ENCODE data around the gene PARD3. TPM values are rescaled to one million over a fixed set of nuclear protein-coding genes. Genes with fewer than 3 reads are reported as not detected.

Gene PARD3
- total RNA-seq, 1 donor from 2014 or later: 58.7 TPM

DNA sequence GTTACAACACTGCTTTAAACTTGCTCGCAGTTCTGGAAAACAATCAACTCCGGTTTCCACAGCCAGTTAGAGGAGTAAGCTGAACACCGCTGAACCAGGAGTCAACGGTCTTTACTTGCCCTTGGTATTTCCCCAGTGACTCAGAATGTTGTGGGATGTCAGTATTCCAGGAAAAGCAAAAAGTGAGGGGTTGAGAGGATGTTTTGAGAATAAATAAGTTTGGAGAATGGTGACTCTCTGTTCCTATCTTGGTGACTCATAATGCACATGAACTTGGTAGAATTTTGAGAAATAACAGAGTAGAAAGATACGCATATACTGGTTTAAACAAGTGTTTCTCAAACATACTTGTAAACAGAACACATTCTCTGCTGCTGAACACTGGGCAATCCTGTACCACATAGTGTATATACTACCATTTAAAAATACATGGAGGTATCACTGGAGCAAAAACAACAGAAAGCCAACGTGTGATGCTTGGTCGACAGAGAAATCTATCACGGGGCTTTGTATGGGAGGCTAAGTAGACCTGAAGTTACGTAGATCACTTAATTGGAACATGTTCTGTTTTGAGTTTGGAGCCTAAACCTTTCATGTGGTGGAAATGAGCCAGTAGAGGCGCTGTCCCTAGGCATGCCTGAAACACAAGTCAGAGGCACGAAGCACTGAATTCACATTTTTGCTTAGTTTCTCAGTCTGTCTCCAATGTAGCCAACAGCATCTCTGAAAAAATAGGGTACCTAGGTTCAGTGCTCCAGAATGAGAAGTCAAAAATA, 534.3 kb downstream of the PARD3 start:
- no peak overlapping the region for H3K4me3 Mint-ChIP-seq
- H3K9me3 Mint-ChIP-seq: no peaks in the 10 kb centered on the region
- TF ChIP-seq, protein P1, sequence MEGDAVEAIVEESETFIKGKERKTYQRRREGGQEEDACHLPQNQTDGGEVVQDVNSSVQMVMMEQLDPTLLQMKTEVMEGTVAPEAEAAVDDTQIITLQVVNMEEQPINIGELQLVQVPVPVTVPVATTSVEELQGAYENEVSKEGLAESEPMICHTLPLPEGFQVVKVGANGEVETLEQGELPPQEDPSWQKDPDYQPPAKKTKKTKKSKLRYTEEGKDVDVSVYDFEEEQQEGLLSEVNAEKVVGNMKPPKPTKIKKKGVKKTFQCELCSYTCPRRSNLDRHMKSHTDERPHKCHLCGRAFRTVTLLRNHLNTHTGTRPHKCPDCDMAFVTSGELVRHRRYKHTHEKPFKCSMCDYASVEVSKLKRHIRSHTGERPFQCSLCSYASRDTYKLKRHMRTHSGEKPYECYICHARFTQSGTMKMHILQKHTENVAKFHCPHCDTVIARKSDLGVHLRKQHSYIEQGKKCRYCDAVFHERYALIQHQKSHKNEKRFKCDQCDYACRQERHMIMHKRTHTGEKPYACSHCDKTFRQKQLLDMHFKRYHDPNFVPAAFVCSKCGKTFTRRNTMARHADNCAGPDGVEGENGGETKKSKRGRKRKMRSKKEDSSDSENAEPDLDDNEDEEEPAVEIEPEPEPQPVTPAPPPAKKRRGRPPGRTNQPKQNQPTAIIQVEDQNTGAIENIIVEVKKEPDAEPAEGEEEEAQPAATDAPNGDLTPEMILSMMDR (IDR thresholded peaks at IDR 0.05): peak; percentile 48
- TF ChIP-seq EZH2 (IDR thresholded peaks at IDR 0.05): no peak
- DNase-seq (ENCODE audit: low spot score): peak; percentile 17
- no peaks in the 10 kb centered on the region for H3K4me1 ChIP-seq
- H3F3A ChIP-seq (ENCODE audit: low read depth): no peaks in the 10 kb centered on the region
- H2AFZ ChIP-seq (replicated peaks): no peak overlapping the region
- no peaks in the 10 kb centered on the region for H3K79me2 ChIP-seq (ENCODE audit: low read depth)
- no peaks in the 10 kb centered on the region for H3K27me3 Mint-ChIP-seq (ENCODE audit: insufficient read depth, low read depth)
- H3K27ac ChIP-seq: no peak overlapping the region
- peaks cover 7% of the 10 kb centered on the region for H3K36me3 Mint-ChIP-seq
- H3K4me2 ChIP-seq: no peak overlapping the region
- H3K27me3 ChIP-seq: no peaks in the 10 kb centered on the region
- H3K4me1 Mint-ChIP-seq: peaks cover 6% of the 10 kb centered on the region
- no peak overlapping the region for H3K9ac ChIP-seq
- peak overlapping the region; percentile 75 for H3K27ac Mint-ChIP-seq
- no peaks in the 10 kb centered on the region for H4K20me1 ChIP-seq (ENCODE audit: low read depth)
- H3K4me3 ChIP-seq: no peak overlapping the region
- H3K36me3 ChIP-seq: no peaks in the 10 kb centered on the region
- H3K9me3 ChIP-seq (ENCODE audit: low read depth): no peaks in the 10 kb centered on the region

DNA sequence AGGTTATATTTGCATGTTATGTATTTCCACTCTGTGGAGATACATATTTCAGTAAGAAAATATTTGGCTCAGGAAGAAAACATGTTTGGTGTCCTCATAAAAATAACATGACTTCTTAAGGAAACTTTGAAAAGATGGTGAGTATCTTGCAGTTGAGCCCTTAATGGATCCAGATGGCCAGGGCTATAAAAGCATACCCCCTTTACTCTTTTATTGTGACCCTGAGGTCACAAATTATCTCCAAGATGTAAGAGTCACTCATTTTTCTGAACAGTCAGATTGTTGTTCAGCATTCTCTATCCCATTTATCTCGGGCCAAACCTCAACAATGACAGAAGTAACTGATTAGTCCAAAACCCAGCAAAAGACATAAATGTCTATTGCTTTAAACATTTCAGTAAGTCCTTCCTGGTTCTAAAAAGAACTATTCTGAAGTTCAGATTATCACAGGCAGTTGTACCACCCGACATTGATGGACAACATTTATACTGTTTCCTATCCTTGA, 539.4 kb downstream of the PARD3 start:
- H4K20me1 ChIP-seq (ENCODE audit: low read depth): no peaks in the 10 kb centered on the region
- no peak for TF ChIP-seq EZH2 (IDR thresholded peaks at IDR 0.05)
- no peak overlapping the region for H3K27ac Mint-ChIP-seq

DNA sequence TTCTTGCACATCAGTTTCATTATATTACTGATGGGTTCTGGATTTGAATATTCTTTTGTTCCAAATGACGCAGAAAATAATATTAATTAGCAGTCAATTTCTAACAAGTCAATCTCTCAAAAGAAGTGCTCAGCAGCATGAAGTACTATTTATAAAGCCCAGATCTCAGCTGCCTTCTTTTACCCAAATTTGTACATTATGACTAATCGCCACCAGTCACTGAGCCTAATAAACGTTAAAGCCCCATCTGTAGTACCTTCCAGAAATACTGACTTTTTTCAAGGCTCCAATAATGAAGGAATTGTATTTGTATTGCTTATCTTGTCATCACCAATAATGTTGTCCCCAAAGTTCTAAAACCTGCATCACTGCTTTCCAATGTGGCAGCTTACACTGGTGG, 540.2 kb downstream of the PARD3 start:
- Histone ChIP-seq H3K4me1 (no peaks in the 10 kb centered on the region), H2AFZ (replicated peaks) (no peak overlapping the region), H3K9me3 (ENCODE audit: low read depth) (no peaks in the 10 kb centered on the region), H4K20me1 (ENCODE audit: low read depth) (no peaks in the 10 kb centered on the region), H3K27me3 (no peaks in the 10 kb centered on the region), H3K27ac (no peak overlapping the region), H3K79me2 (ENCODE audit: low read depth) (no peaks in the 10 kb centered on the region), H3K4me2 (no peak overlapping the region), H3F3A (ENCODE audit: low read depth) (no peaks in the 10 kb centered on the region), H3K36me3 (no peaks in the 10 kb centered on the region), H3K9ac (no peak overlapping the region), H3K4me3 (no peak overlapping the region)
- peaks cover 7% of the 10 kb centered on the region for H3K36me3 Mint-ChIP-seq
- H3K4me1 Mint-ChIP-seq: peaks cover 5% of the 10 kb centered on the region
- no peaks in the 10 kb centered on the region for H3K27me3 Mint-ChIP-seq (ENCODE audit: insufficient read depth, low read depth)
- TF ChIP-seq EZH2phosphoT487 (IDR thresholded peaks at IDR 0.05): no peak
- no peak for DNase-seq (ENCODE audit: low spot score)
- H3K4me3 Mint-ChIP-seq: no peak overlapping the region
- H3K27ac Mint-ChIP-seq: no peak overlapping the region
- H3K9me3 Mint-ChIP-seq: no peaks in the 10 kb centered on the region

More for the DNA sequence above, 539.4 kb downstream of the PARD3 start:
- Histone ChIP-seq H3K79me2 (ENCODE audit: low read depth) (no peaks in the 10 kb centered on the region), H2AFZ (replicated peaks) (no peak overlapping the region), H3K9me3 (ENCODE audit: low read depth) (no peaks in the 10 kb centered on the region), H3K4me1 (no peaks in the 10 kb centered on the region), H3K4me2 (no peak overlapping the region), H3F3A (ENCODE audit: low read depth) (no peaks in the 10 kb centered on the region), H3K36me3 (no peaks in the 10 kb centered on the region), H3K27me3 (no peaks in the 10 kb centered on the region), H3K4me3 (no peak overlapping the region), H3K9ac (no peak overlapping the region), H3K27ac (no peak overlapping the region)
- H3K36me3 Mint-ChIP-seq: peaks cover 7% of the 10 kb centered on the region
- H3K9me3 Mint-ChIP-seq: no peaks in the 10 kb centered on the region
- no peak for DNase-seq (ENCODE audit: low spot score)
- H3K4me1 Mint-ChIP-seq: peaks cover 7% of the 10 kb centered on the region
- H3K27me3 Mint-ChIP-seq (ENCODE audit: insufficient read depth, low read depth): no peaks in the 10 kb centered on the region
- no peak overlapping the region for H3K4me3 Mint-ChIP-seq

DNA sequence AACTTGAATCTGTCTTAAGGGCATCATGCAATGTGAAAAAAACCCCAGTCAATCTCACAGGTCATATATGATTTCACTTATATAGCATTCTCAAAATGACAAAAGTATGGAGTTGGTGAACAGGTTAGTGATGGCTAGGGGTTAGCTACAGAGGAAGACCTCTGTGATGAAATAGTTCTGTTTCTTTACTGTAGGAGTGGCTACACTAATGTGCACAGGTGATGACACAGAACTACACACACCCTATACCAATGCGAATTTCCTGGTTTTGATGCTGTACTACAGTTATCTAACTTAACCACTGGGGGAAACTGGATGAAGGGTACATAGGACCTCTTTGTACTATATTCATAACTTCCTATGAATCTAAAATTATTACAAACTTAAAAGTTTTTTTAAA, 541.8 kb downstream of the PARD3 start:
- Mint-ChIP-seq H3K9me3 (no peaks in the 10 kb centered on the region), H3K4me3 (no peak overlapping the region), H3K4me1 (peaks cover 5% of the 10 kb centered on the region), H3K27ac (no peak overlapping the region), H3K27me3 (ENCODE audit: insufficient read depth, low read depth) (no peaks in the 10 kb centered on the region), H3K36me3 (peaks cover 12% of the 10 kb centered on the region)
- H3K27me3 ChIP-seq: no peaks in the 10 kb centered on the region
- no peaks in the 10 kb centered on the region for H4K20me1 ChIP-seq (ENCODE audit: low read depth)
- no peak for DNase-seq (ENCODE audit: low spot score)
- no peaks in the 10 kb centered on the region for H3K9me3 ChIP-seq (ENCODE audit: low read depth)
- H3F3A ChIP-seq (ENCODE audit: low read depth): no peaks in the 10 kb centered on the region
- H3K27ac ChIP-seq: no peak overlapping the region
- H3K4me1 ChIP-seq: no peaks in the 10 kb centered on the region
- H2AFZ ChIP-seq (replicated peaks): no peak overlapping the region
- TF ChIP-seq EZH2 (IDR thresholded peaks at IDR 0.05): no peak
- TF ChIP-seq EZH2phosphoT487 (IDR thresholded peaks at IDR 0.05): no peak
- TF ChIP-seq, protein P1 (IDR thresholded peaks at IDR 0.05): no peak
- H3K4me2 ChIP-seq: no peak overlapping the region
- H3K79me2 ChIP-seq (ENCODE audit: low read depth): no peaks in the 10 kb centered on the region
- H3K4me3 ChIP-seq: no peak overlapping the region
- H3K9ac ChIP-seq: no peak overlapping the region
- no peaks in the 10 kb centered on the region for H3K36me3 ChIP-seq

Data from neural progenitor cell (in vitro differentiated cells).